Cerebellar nuclear complex (tissue), 1 donor: ENCODE measurements around the gene DLK1.

Experiments
- DNase-seq, 2 experiments: peaks; one replicate each; lab custom pipeline; 2025; lab: John Stamatoyannopoulos, UW

DLK1 gene

GRCh38 chr14:100762089-100762515, 35.4 kb downstream of the DLK1 start:
- no peak for DNase-seq

- no peak for DNase-seq
Measured at GRCh38 chr14:100762901-100763300, 36.2 kb downstream of the DLK1 start.

- DNase-seq = no peak
Measured at GRCh38 chr14:100764471-100765115, 37.9 kb downstream of the DLK1 start.

- DNase-seq = no peak
Measured at GRCh38 chr14:100765296-100765695, 38.6 kb downstream of the DLK1 start.

GRCh38 chr14:100765991-100766390, 39.3 kb downstream of the DLK1 start:
- DNase-seq = no peak

GRCh38 chr14:100767003-100767787, 40.5 kb downstream of the DLK1 start:
- DNase-seq = no peak

- no peak for DNase-seq
Measured at GRCh38 chr14:100767788-100768536, 41.3 kb downstream of the DLK1 start.

- no peak for DNase-seq
Measured at GRCh38 chr14:100769035-100769939, 42.6 kb downstream of the DLK1 start.

- DNase-seq = no peak
Measured at GRCh38 chr14:100770046-100770445, 43.4 kb downstream of the DLK1 start.

GRCh38 chr14:100770605-100771120, 44.0 kb downstream of the DLK1 start:
- no peak for DNase-seq

GRCh38 chr14:100771121-100771800, 44.6 kb downstream of the DLK1 start:
- no peak for DNase-seq

GRCh38 chr14:100772607-100773165, 46.0 kb downstream of the DLK1 start:
- no peak for DNase-seq

- no peak for DNase-seq
Measured at GRCh38 chr14:100773331-100774163, 46.9 kb downstream of the DLK1 start.

GRCh38 chr14:100774164-100774537, 47.5 kb downstream of the DLK1 start:
- DNase-seq = no peak

GRCh38 chr14:100775351-100775830, 48.7 kb downstream of the DLK1 start:
- no peak for DNase-seq

- DNase-seq = no peak
Measured at GRCh38 chr14:100775831-100776591, 49.3 kb downstream of the DLK1 start.

- no peak for DNase-seq
Measured at GRCh38 chr14:100776681-100777365, 50.1 kb downstream of the DLK1 start.

- no peak for DNase-seq
Measured at GRCh38 chr14:100777366-100777817, 50.7 kb downstream of the DLK1 start.
